Naive B cell (primary cell): Measurements from ENCODE around the gene PSMA1. TPM values are rescaled to one million over a fixed set of nuclear protein-coding genes. Genes with fewer than 3 reads are reported as not detected.
"Not testable (repeated sequence)": the region's sequence is repeated elsewhere in the genome, so short reads cannot be mapped to it uniquely, and the experiment has no call there.

ENCODE experiments used
- ATAC-seq, 2 donors: fragments of 150-1000 bp; cut with Tn5 transposase; 2 replicates each; pipeline ENCODE4 v1.10.0; 2021; ENCODE audit warnings: low read depth in 2 of 2, mild to moderate bottlenecking in 2 of 2, moderate library complexity in 2 of 2
- DNase-seq: peaks from one replicate; pipeline ENCODE4 v3.0.0; 2022
- H3K27ac Mint-ChIP-seq, 6 donors: one replicate each; pipeline ENCODE4 v1.8.0; 2020 to 2022; ENCODE audit warnings: mild to moderate bottlenecking in 6 of 6, mixed read lengths in 6 of 6, moderate library complexity in 5 of 6, inconsistent platforms in 2 of 6
- H3K27me3 Mint-ChIP-seq, 3 donors: one replicate each; pipeline ENCODE4 v1.8.0; 2021 to 2022; ENCODE audit warnings: mixed read lengths in 3 of 3, mild to moderate bottlenecking in 1 of 3
- H3K36me3 Mint-ChIP-seq, 2 donors: one replicate each; pipeline ENCODE4 v1.8.0; 2020 to 2022; ENCODE audit warnings: mixed read lengths in 2 of 2, inconsistent platforms in 1 of 2, mild to moderate bottlenecking in 1 of 2
- H3K4me1 Mint-ChIP-seq, 3 donors: one replicate each; pipeline ENCODE4 v1.8.0; 2020 to 2022; ENCODE audit warnings: mixed read lengths in 3 of 3, inconsistent platforms in 1 of 3, mild to moderate bottlenecking in 1 of 3, moderate library complexity in 1 of 3
- H3K4me3 Mint-ChIP-seq, 8 donors: one replicate each; pipeline ENCODE4 v1.8.0; 2020 to 2022; ENCODE audit warnings: mild to moderate bottlenecking in 8 of 8, mixed read lengths in 8 of 8, moderate library complexity in 8 of 8, inconsistent platforms in 2 of 8
- H3K9me3 Mint-ChIP-seq, 7 donors: one replicate each; pipeline ENCODE4 v1.8.0; 2020 to 2022; ENCODE audit warnings: mixed read lengths in 7 of 7, mild to moderate bottlenecking in 5 of 7, inconsistent platforms in 2 of 7, moderate library complexity in 1 of 7
- polyA plus RNA-seq, 6 donors: library from polyadenylated mRNA; unstranded; fragments of 300-500 nt; fragmentation: Illumina TruSeq; gene quantifications; one replicate each; pipeline ENCODE4 v1.2.3, GENCODE V29; 2021; ENCODE audit warnings: low read depth in 6 of 6

The PSMA1 gene
- 100 to 1,000 TPM; 130 to 346 (median 160) TPM for polyA plus RNA-seq

DNA sequence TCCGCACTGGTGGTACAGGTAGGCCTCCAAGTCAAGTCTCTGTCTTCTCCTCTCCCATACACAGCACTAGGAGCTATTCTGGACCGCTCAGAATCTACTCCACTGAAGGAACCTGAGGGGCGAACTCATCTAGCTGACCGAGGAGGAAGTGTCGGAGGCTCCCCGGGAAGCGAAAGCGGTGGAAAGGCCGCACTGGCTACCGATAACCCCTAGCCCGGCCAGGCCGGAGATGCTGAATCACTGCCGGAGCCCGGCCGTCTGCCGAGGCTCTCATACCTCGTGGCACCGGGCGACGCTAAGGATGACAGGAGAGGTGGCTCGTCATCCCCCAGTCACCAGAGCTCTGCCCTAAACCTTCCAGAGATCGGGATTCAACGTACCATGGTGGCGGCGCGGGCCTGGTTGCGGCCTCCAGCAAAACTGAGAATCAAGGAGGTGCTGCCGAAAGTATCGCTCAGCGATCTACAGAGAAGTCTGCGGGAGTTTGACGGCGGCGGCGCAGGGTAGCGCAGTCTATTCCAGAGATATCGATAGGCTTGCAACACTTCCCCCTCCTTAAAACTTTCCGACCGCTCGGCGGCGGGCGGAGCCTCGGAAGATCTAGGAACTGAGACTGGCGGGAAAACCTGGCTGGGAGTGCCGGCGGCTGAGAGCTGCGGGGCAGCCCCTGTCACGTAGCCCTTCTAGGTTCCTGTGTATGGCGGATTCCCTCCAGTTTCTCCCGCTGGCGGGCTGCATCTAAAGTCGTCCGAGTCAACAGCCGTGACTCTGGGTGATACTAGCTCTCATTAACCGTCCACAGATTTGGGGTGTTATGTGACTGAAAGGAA is at the start of gene PSMA1:
TSS of gene PSMA1 (minus strand) at position 470 of the 830 bp plus-strand sequence. CDS start at position 383, 87 bp downstream.
- peaks cover 12 to 28% (median 27%) of the 10 kb centered on the region in 3 donors for H3K4me1 Mint-ChIP-seq
- H3K27me3 Mint-ChIP-seq = no peaks in the 10 kb centered on the region
- H3K27ac Mint-ChIP-seq = peak within 1 kb of the TSS; percentile 92 to 98 (median 97)
- peak; percentile 88 for DNase-seq
- no peaks in the 10 kb centered on the region for H3K36me3 Mint-ChIP-seq
- peak; percentile 91 to 92 for ATAC-seq
- H3K4me3 Mint-ChIP-seq = peak within 1 kb of the TSS; percentile 86 to 98 (median 98)
- H3K9me3 Mint-ChIP-seq = no peaks in the 10 kb centered on the region

DNA sequence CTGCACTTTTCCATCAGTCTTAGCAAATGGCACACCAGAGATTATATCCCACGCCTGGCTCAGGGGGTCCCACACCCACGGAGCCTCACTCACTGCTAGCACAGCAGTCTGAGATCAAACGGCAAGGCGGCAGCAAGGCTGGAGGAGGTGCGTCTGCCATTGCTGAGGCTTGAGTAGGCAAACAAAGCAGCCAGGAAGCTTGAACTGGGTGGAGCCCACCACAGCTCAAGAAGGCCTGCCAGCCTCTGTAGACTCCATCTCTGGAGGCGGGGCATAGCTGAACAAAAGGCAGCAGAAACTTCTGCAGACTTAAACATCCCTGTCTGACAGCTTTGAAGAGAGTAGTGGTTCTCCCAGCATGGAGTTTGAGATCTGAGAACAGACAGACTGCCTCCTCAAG is 49.3 kb upstream of the PSMA1 start:
- not testable (repeated sequence) for H3K27ac Mint-ChIP-seq, DNase-seq, H3K9me3 Mint-ChIP-seq, H3K27me3 Mint-ChIP-seq, ATAC-seq, H3K36me3 Mint-ChIP-seq
- peak overlapping the region in 1 of 8 donors; percentile 47 for H3K4me3 Mint-ChIP-seq
- peaks cover 19 to 52% (median 28%) of the 10 kb centered on the region in 3 donors for H3K4me1 Mint-ChIP-seq

DNA sequence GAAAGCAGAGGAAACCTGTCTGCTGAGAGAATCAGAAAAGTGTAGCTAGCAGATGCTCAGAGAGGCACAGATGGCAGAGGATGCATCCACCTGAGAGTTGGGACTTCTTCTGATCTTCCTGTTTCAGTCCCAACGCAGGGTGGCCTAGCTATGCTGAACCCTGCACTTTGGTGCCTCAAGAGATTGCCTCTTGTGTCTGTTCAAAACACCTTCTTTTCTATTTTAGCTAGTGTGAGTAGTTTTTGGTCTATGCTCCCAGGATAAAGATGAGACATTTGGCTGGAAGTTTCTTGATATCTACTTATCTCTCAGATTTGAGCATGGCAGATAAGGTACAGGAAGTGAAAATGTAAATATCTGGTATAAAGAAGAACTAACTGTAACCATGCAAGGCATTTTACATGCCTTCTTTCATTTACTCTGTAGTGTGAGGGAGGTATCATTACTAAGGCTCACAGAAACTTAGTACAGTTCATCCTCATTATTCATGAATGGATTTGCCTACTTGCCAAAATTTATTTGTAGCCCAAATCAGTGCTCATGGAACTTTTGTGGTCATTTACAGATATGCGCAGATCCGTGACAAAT is 47.0 kb upstream of the PSMA1 start:
- DNase-seq (peak; percentile 33), ATAC-seq (peak; percentile 90 to 93)
- Mint-ChIP-seq H3K27ac (peak overlapping the region; percentile 68 to 95 (median 88)), H3K4me1 (peaks cover 19 to 43% (median 28%) of the 10 kb centered on the region in 3 donors), H3K9me3 (peaks cover 0 to 2% (median 0%) of the 10 kb centered on the region in 7 donors), H3K4me3 (peak overlapping the region in 6 of 8 donors; percentile 5 to 68 (median 44)), H3K36me3 (no peaks in the 10 kb centered on the region), H3K27me3 (no peaks in the 10 kb centered on the region)

DNA sequence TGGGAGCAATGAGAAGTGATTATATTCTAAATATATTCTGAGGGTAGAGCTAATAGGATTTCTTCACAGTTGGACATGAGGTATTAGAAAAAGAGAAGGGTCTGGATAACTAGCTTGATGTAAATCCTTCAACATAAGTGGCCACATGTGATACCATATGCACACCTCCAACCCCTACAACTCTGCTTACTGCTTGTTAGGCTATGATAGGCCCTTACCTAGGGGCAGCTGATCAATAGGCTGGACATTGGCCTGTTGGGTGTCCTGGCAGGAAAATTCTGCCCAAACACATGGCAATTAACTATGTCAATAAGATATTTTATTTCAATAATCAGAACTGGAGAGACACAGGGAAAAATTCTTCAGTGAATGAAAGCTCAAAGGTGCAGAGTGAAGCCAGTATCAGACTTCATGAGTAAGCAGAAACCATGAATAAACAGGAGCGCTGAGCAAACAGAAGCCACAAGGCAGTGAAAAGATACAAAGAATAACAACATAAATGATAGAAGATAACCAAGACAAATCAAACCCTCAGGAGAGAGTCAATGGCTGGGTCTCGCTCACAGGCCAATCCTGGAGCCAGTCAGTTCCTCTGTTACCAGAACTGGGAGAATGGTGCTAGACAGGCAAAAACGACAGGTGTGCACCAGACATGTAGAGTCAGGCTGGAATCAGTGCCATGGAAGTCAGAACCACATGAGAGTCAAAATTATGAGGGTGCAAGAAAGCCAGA is 46.3 kb upstream of the PSMA1 start:
- Mint-ChIP-seq H3K9me3 (peaks cover 0 to 2% (median 0%) of the 10 kb centered on the region in 7 donors), H3K36me3 (no peaks in the 10 kb centered on the region), H3K27ac (peak overlapping the region; percentile 68 to 95 (median 88)), H3K27me3 (no peaks in the 10 kb centered on the region), H3K4me1 (peaks cover 19 to 43% (median 28%) of the 10 kb centered on the region in 3 donors), H3K4me3 (peak overlapping the region in 5 of 8 donors; percentile 5 to 68 (median 50))
- ATAC-seq (no peak), DNase-seq (no peak)

DNA sequence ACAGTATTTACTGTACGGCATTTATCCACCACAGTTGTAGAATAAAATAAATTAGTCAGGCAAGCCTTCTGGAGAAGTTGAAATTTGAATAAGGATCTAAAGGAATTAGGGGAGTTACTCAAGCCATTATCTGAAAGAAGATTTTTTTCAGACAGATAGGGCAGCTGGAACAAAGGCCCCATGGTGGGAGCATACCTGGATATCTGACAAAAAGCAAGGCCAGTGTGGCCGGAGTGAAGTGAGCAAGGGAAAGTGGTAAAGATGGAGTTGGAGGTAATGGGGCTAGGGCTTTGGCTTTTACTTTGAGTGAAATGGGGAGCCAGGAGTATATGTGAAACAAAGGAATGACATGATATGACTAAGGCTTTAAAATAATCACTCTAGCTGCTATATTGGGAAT is 45.7 kb upstream of the PSMA1 start:
- Mint-ChIP-seq H3K36me3 (no peaks in the 10 kb centered on the region), H3K4me3 (no peak overlapping the region), H3K9me3 (peaks cover 0 to 2% (median 0%) of the 10 kb centered on the region in 7 donors), H3K27ac (peak overlapping the region in 3 of 6 donors; percentile 4 to 71 (median 68)), H3K27me3 (no peaks in the 10 kb centered on the region), H3K4me1 (peaks cover 19 to 43% (median 28%) of the 10 kb centered on the region in 3 donors)
- no peak for ATAC-seq
- DNase-seq = no peak

DNA sequence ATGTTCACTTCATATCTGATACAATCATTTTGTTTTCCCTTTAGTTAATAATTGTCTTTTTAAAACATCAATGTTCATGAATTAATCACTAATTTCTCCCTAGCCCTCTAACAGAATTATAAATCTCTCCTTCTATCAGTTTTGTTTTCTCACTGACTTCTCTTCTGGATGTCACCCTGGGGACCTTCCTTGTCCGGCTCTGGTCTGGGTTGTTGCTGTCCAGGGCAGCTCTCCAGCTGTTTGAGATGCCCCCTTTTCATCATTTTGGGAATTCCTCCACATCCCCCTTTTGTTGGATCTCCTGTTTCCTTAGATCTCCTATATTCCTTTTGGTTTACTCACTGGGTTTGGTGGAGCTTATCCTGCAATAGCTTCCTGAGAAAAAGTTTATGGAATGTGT is 35.6 kb upstream of the PSMA1 start:
- Mint-ChIP-seq H3K9me3 (no peaks in the 10 kb centered on the region), H3K36me3 (no peaks in the 10 kb centered on the region), H3K27ac (peak overlapping the region in 2 of 6 donors; percentile 55 to 66), H3K4me1 (peaks cover 0 to 8% (median 0%) of the 10 kb centered on the region in 3 donors), H3K27me3 (peaks cover 4 to 28% (median 10%) of the 10 kb centered on the region in 3 donors), H3K4me3 (no peak overlapping the region)
- no peak for ATAC-seq
- DNase-seq = no peak

DNA sequence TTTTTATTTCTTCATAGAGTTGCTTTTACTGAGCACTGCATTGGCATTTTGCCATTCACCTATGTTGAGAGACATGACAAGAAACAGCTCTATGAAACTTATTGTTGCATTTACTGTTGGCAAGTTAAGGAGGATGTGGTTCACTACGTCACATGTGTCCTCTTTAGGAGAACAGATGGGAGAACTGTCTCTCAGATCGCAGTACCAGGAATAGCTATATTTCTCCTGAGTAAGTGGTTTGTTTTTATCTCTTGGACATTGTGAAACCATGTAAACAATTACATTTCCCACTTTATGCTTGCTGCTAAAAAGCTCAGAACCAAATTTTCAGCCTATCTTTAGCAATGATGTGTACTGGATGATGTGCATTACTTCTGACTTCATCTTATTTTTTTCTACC is 34.8 kb upstream of the PSMA1 start:
- H3K4me1 Mint-ChIP-seq = peaks cover 0 to 8% (median 0%) of the 10 kb centered on the region in 3 donors
- no peaks in the 10 kb centered on the region for H3K9me3 Mint-ChIP-seq
- no peaks in the 10 kb centered on the region for H3K36me3 Mint-ChIP-seq
- ATAC-seq (peak in 1 of 2 donors; percentile 53), DNase-seq (no peak)
- H3K27ac Mint-ChIP-seq = no peak overlapping the region
- no peak overlapping the region for H3K4me3 Mint-ChIP-seq
- H3K27me3 Mint-ChIP-seq = peaks cover 4 to 31% (median 10%) of the 10 kb centered on the region in 3 donors

DNA sequence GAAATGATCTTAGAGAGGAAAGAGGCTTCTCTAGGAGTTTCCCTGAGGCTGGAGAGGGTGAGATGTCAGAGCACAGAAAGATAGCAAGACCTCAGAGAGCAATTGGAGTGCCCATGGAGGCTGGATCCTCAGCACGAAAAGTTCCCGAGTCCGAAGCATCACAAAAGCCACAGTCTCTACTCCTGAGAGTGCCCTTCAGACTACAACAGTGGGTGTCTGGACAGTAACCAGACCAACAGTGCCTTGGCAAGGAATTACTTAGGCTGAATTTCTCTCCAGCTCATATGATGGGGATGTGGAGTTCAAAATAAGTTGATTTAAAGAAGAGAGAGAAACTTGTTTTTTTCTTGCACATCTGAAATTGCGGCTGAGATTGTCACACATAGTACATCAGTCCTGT is 31.9 kb upstream of the PSMA1 start:
- Mint-ChIP-seq H3K4me1 (peaks cover 0 to 8% (median 0%) of the 10 kb centered on the region in 3 donors), H3K36me3 (no peaks in the 10 kb centered on the region), H3K4me3 (no peak overlapping the region), H3K9me3 (no peaks in the 10 kb centered on the region), H3K27ac (peak overlapping the region in 1 of 6 donors; percentile 71), H3K27me3 (peaks cover 3 to 22% (median 5%) of the 10 kb centered on the region in 3 donors)
- DNase-seq (no peak), ATAC-seq (no peak)

DNA sequence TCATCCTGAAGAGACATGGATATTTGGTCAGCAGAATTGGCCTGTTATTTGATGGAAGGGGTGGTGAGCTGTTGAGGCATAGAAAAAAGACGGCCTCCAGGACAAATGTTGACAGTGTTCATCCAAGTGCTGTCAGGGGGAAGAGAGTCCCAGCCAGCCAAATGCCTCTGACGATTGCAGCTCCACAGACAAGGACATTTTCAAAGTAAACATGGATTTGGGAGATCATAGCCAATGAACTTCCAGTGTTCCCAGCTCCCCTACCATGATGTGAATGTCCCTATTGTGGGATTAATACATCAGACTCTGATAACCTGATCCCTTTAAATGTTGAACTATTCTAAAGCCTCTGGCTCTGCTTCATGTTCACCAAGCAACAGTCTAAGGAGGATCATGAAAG is 31.2 kb upstream of the PSMA1 start:
- Mint-ChIP-seq H3K9me3 (no peaks in the 10 kb centered on the region), H3K27me3 (peaks cover 3 to 24% (median 5%) of the 10 kb centered on the region in 3 donors), H3K4me3 (no peak overlapping the region), H3K27ac (no peak overlapping the region), H3K36me3 (no peaks in the 10 kb centered on the region), H3K4me1 (peaks cover 0 to 8% (median 0%) of the 10 kb centered on the region in 3 donors)
- DNase-seq (no peak), ATAC-seq (no peak)

DNA sequence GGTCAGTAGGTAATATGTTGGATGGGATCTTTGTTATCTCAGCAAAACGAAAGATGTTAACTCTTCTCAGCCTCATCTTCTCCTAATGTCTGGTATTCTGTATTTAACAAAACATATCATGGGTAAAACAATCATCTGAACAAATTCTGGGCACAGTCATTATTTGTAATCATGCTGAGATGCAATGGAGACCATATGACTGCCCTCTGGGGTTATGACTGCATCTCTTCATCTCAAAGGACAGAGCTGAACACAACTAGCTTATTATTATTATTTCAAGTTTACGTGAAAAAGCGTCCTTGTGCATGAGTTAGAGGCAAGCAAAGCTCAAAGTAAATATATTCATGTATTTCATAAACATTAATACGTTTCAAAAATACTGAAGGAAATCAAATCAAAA is 29.7 kb upstream of the PSMA1 start:
- ATAC-seq = no peak
- Mint-ChIP-seq H3K27ac (peak overlapping the region in 1 of 6 donors; percentile 32), H3K4me3 (no peak overlapping the region), H3K36me3 (no peaks in the 10 kb centered on the region), H3K9me3 (no peaks in the 10 kb centered on the region), H3K4me1 (peaks cover 0 to 4% (median 0%) of the 10 kb centered on the region in 3 donors), H3K27me3 (peaks cover 0 to 32% (median 3%) of the 10 kb centered on the region in 3 donors)
- no peak for DNase-seq

DNA sequence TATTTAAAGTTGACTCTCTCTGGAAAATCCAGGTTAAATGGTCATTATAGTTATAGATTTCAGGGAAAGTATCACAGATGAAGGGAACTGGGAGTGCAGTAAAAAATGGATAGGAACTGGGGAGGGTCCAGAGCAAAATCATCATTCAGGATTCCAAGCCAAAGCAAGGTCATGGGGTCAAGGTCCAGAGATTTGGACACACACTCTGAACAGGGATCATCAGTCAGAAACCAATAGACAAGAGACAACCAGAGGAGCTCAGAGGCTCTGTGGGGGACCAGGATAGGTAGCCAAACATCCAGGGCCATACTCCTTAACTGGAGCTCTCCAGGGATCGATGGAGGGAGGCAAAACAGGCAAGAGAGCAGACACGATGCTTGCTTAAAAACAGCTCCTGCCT is 27.3 kb upstream of the PSMA1 start:
- Mint-ChIP-seq H3K27ac (no peak overlapping the region), H3K4me1 (peaks cover 0 to 4% (median 0%) of the 10 kb centered on the region in 3 donors), H3K27me3 (peaks cover 0 to 33% (median 3%) of the 10 kb centered on the region in 3 donors), H3K9me3 (no peaks in the 10 kb centered on the region), H3K36me3 (no peaks in the 10 kb centered on the region), H3K4me3 (no peak overlapping the region)
- ATAC-seq (no peak), DNase-seq (no peak)

DNA sequence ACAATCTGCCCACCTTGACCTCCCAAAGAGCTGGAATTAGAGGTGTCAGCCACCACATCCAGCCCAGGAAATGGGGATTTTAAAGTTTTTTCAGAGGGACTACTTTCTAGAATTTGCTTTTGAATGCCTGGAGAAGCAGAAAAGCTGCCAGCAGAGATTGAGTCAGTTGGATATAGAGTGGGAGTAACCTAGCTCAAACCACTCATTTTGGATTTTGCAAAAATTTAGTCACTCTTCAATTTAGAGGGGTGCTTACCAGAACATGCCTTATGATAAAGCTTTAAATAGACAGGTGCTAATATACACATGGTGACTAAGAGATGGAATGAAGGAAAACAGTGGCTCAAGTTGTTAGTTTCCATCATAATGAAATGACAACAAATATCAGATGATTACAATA is 26.5 kb upstream of the PSMA1 start:
- no peak overlapping the region for H3K27ac Mint-ChIP-seq
- no peak for DNase-seq
- no peak overlapping the region for H3K4me3 Mint-ChIP-seq
- ATAC-seq = no peak
- peaks cover 0 to 34% (median 3%) of the 10 kb centered on the region in 3 donors for H3K27me3 Mint-ChIP-seq
- peaks cover 0 to 4% (median 0%) of the 10 kb centered on the region in 3 donors for H3K4me1 Mint-ChIP-seq
- no peaks in the 10 kb centered on the region for H3K36me3 Mint-ChIP-seq
- H3K9me3 Mint-ChIP-seq = no peaks in the 10 kb centered on the region

DNA sequence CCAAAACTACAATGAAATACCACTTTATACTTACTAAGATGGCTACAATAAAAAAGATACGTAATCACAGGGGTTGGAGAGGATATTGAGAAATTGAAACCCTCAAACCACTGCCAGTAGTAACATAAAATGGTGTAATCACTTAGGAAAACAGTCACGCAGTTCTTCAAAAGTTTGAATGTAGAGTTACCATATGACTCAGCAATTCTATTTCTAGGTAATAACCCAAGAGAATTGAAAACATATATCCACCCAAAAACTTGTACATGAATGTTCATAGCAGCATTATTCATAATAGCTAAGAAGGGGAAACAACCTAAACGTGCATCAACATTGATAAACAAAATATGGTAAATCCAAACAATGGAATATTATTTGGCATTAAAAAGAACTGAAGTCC is 24.4 kb upstream of the PSMA1 start:
- H3K27ac Mint-ChIP-seq = no peak overlapping the region
- H3K27me3 Mint-ChIP-seq = peaks cover 0 to 25% (median 0%) of the 10 kb centered on the region in 3 donors
- no peak overlapping the region for H3K4me3 Mint-ChIP-seq
- no peak for ATAC-seq
- H3K4me1 Mint-ChIP-seq = peaks cover 0 to 4% (median 0%) of the 10 kb centered on the region in 3 donors
- no peaks in the 10 kb centered on the region for H3K9me3 Mint-ChIP-seq
- H3K36me3 Mint-ChIP-seq = no peaks in the 10 kb centered on the region
- DNase-seq = no peak
